SJSA1 (cell line): ENCODE data around the gene KLHL36. TPM values are rescaled to one million over a fixed set of nuclear protein-coding genes. Genes with fewer than 3 reads are reported as not detected.
"Not testable (repeated sequence)": the region's sequence is repeated elsewhere in the genome, so short reads cannot be mapped to it uniquely, and the experiment has no call there.

Experiments
- DNase-seq, 2 experiments: peaks; one replicate each; pipeline ENCODE4 v3.0.0-alpha.2; 2015 to 2020; ENCODE audit warnings: low spot score in 2 of 2, low read depth in 1 of 2
- H3K27ac ChIP-seq: fragments of 250-450 bp; sonication (Bioruptor Pico); 2 replicates; pipeline ENCODE4 v1.5.1; 2020; ENCODE audit warnings: mild to moderate bottlenecking, moderate library complexity
- H3K27me3 ChIP-seq: fragments of 250-450 bp; sonication (Bioruptor Pico); replicated peaks from 2 replicates; pipeline ENCODE4 v1.5.1; 2020; ENCODE audit warnings: mild to moderate bottlenecking, moderate library complexity
- H3K36me3 ChIP-seq: fragments of 250-450 bp; sonication (Bioruptor Pico); 2 replicates; pipeline ENCODE4 v1.5.1; 2020; ENCODE audit warnings: mild to moderate bottlenecking
- H3K4me1 ChIP-seq: fragments of 250-450 bp; sonication (Bioruptor Pico); replicated peaks from 2 replicates; pipeline ENCODE4 v1.6.1; 2021; ENCODE audit warnings: mild to moderate bottlenecking
- H3K4me3 ChIP-seq: fragments of 250-450 bp; sonication (Bioruptor Pico); 2 replicates; pipeline ENCODE4 v1.5.1; 2020; ENCODE audit warnings: mild to moderate bottlenecking
- H3K9me3 ChIP-seq: fragments of 250-450 bp; sonication (Bioruptor Pico); replicated peaks from 2 replicates; pipeline ENCODE4 v1.5.1; 2020; ENCODE audit warnings: mild to moderate bottlenecking
- total RNA-seq: library from RNA; depleted of rRNA; stranded (reverse); fragments of >200 nt; shearing (Covaris generic); gene quantifications from 2 replicates; pipeline ENCODE4 v1.2.3, GENCODE V29; 2014

KLHL36 gene
- total RNA-seq, 1 experiment from 2014 or later = 45.8 TPM

GRCh38 chr16:84677017-84677803 lies 28.9 kb downstream of the KLHL36 start:
- no peaks in the 10 kb centered on the region for H3K9me3 ChIP-seq
- H3K36me3 ChIP-seq = no peaks in the 10 kb centered on the region
- peak in 1 of 2 experiments; percentile 54 for DNase-seq
- H3K4me1 ChIP-seq = peaks cover 25% of the 10 kb centered on the region
- H3K4me3 ChIP-seq = no peak overlapping the region
- H3K27ac ChIP-seq = no peak overlapping the region
- H3K27me3 ChIP-seq = no peaks in the 10 kb centered on the region

- no peaks in the 10 kb centered on the region for H3K27me3 ChIP-seq
- no peaks in the 10 kb centered on the region for H3K9me3 ChIP-seq
- no peak overlapping the region for H3K4me3 ChIP-seq
- H3K27ac ChIP-seq = no peak overlapping the region
- peaks cover 20% of the 10 kb centered on the region for H3K4me1 ChIP-seq
- DNase-seq = no peak
- H3K36me3 ChIP-seq = no peaks in the 10 kb centered on the region
These were observed 29.5 kb downstream of the KLHL36 start for GRCh38 chr16:84677849-84678248.

GRCh38 chr16:84678541-84678940 lies 30.2 kb downstream of the KLHL36 start:
- H3K36me3 ChIP-seq = no peaks in the 10 kb centered on the region
- H3K4me1 ChIP-seq = peaks cover 20% of the 10 kb centered on the region
- H3K27ac ChIP-seq = no peak overlapping the region
- H3K4me3 ChIP-seq = no peak overlapping the region
- no peak for DNase-seq
- H3K27me3 ChIP-seq = no peaks in the 10 kb centered on the region
- no peaks in the 10 kb centered on the region for H3K9me3 ChIP-seq

- H3K36me3 ChIP-seq = no peaks in the 10 kb centered on the region
- DNase-seq = no peak
- peaks cover 20% of the 10 kb centered on the region for H3K4me1 ChIP-seq
- H3K4me3 ChIP-seq = no peak overlapping the region
- H3K27me3 ChIP-seq = no peaks in the 10 kb centered on the region
- no peak overlapping the region for H3K27ac ChIP-seq
- H3K9me3 ChIP-seq = no peaks in the 10 kb centered on the region
These were observed 32.0 kb downstream of the KLHL36 start for GRCh38 chr16:84680165-84680842.

GRCh38 chr16:84680843-84681629 lies 32.7 kb downstream of the KLHL36 start:
- Histone ChIP-seq H3K27me3 (no peaks in the 10 kb centered on the region), H3K9me3 (no peaks in the 10 kb centered on the region), H3K4me1 (peaks cover 20% of the 10 kb centered on the region), H3K4me3 (no peak overlapping the region), H3K36me3 (no peaks in the 10 kb centered on the region), H3K27ac (no peak overlapping the region)
- no peak for DNase-seq

- H3K4me1 ChIP-seq = peaks cover 16% of the 10 kb centered on the region
- no peak overlapping the region for H3K4me3 ChIP-seq
- H3K27ac ChIP-seq = no peak overlapping the region
- no peak for DNase-seq
- no peaks in the 10 kb centered on the region for H3K27me3 ChIP-seq
- H3K36me3 ChIP-seq = no peaks in the 10 kb centered on the region
- peaks cover 3% of the 10 kb centered on the region; the same call in 1 of the 2 replicates for H3K9me3 ChIP-seq
These were observed 35.6 kb downstream of the KLHL36 start for GRCh38 chr16:84683691-84684591.

- H3K4me1 ChIP-seq = peaks cover 22% of the 10 kb centered on the region
- peaks cover 3% of the 10 kb centered on the region; the same call in 1 of the 2 replicates for H3K9me3 ChIP-seq
- no peaks in the 10 kb centered on the region for H3K27me3 ChIP-seq
- H3K27ac ChIP-seq = no peak overlapping the region
- H3K36me3 ChIP-seq = no peaks in the 10 kb centered on the region
- no peak overlapping the region for H3K4me3 ChIP-seq
- DNase-seq = no peak
These were observed 36.3 kb downstream of the KLHL36 start for GRCh38 chr16:84684592-84684965.

- H3K4me1 ChIP-seq = peaks cover 29% of the 10 kb centered on the region
- no peaks in the 10 kb centered on the region for H3K36me3 ChIP-seq
- no peak overlapping the region for H3K4me3 ChIP-seq
- no peak for DNase-seq
- no peaks in the 10 kb centered on the region for H3K27me3 ChIP-seq
- no peak overlapping the region for H3K27ac ChIP-seq
- peaks cover 3% of the 10 kb centered on the region; the same call in 1 of the 2 replicates for H3K9me3 ChIP-seq
These were observed 36.9 kb downstream of the KLHL36 start for GRCh38 chr16:84685210-84685609.

- no peaks in the 10 kb centered on the region for H3K36me3 ChIP-seq
These were observed 38.5 kb downstream of the KLHL36 start for GRCh38 chr16:84686707-84687298.

GRCh38 chr16:84687715-84688114 lies 39.4 kb downstream of the KLHL36 start:
- H3K9me3 ChIP-seq = peaks cover 3% of the 10 kb centered on the region; the same call in 1 of the 2 replicates

More at GRCh38 chr16:84686707-84687298, 38.5 kb downstream of the KLHL36 start:
- no peaks in the 10 kb centered on the region for H3K27me3 ChIP-seq
- H3K4me1 ChIP-seq = peaks cover 43% of the 10 kb centered on the region
- H3K4me3 ChIP-seq = no peak overlapping the region
- H3K9me3 ChIP-seq = peaks cover 3% of the 10 kb centered on the region; the same call in 1 of the 2 replicates
- DNase-seq = no peak
- H3K27ac ChIP-seq = no peak overlapping the region

GRCh38 chr16:84688163-84688562 lies 39.9 kb downstream of the KLHL36 start:
- not testable (repeated sequence) for DNase-seq, H3K9me3 ChIP-seq, H3K27me3 ChIP-seq, H3K36me3 ChIP-seq, H3K4me3 ChIP-seq
- H3K4me1 ChIP-seq = peaks cover 45% of the 10 kb centered on the region
- H3K27ac ChIP-seq = peak overlapping the region; percentile 49

More at GRCh38 chr16:84687715-84688114, 39.4 kb downstream of the KLHL36 start:
- peak in 1 of 2 experiments; percentile 49 for DNase-seq
- peak overlapping the region; percentile 49 for H3K27ac ChIP-seq
- no peak overlapping the region for H3K4me3 ChIP-seq
- H3K36me3 ChIP-seq = no peaks in the 10 kb centered on the region
- H3K4me1 ChIP-seq = peaks cover 45% of the 10 kb centered on the region
- H3K27me3 ChIP-seq = no peaks in the 10 kb centered on the region

GRCh38 chr16:84689111-84689510 lies 40.8 kb downstream of the KLHL36 start:
- peak overlapping the region; percentile 89 for H3K27ac ChIP-seq
- H3K27me3 ChIP-seq = no peaks in the 10 kb centered on the region
- H3K36me3 ChIP-seq = no peaks in the 10 kb centered on the region
- H3K4me1 ChIP-seq = peaks cover 45% of the 10 kb centered on the region
- no peak overlapping the region for H3K4me3 ChIP-seq
- DNase-seq = peak; percentile 79 to 85
- peaks cover 3% of the 10 kb centered on the region; the same call in 1 of the 2 replicates for H3K9me3 ChIP-seq
